Activated CD4-positive, alpha-beta T cell treated with anti-CD3 and anti-CD28 coated beads, Interleukin-2, amount 50 U/mL, for 48 hours (primary cell): Measurements from ENCODE around the gene CRYAA.

Source experiments
- DNase-seq, 2 experiments: peaks; one replicate each; pipeline ENCODE4 v3.0.0-alpha.2; 2020

CRYAA gene

DNA sequence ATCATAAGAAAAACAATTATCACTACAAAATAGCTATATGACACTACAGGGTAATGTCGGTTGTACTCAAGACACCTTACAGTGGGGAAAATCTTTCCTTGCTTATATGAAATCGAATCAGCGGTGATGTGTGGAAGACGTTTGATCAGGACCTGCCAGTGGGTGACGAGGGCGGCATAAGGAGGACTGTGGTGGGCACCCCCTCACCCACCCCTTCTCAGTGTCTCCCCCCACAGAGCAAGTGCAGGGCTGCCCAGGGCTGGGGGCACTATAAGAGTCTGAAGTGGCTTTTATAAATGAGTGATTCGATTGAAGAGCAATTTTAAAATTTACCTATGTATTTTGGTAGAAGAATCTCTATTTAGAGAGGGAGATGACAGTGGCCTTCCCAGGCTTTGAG lies 35.8 kb downstream of the CRYAA start:
- DNase-seq, result no peak

DNA sequence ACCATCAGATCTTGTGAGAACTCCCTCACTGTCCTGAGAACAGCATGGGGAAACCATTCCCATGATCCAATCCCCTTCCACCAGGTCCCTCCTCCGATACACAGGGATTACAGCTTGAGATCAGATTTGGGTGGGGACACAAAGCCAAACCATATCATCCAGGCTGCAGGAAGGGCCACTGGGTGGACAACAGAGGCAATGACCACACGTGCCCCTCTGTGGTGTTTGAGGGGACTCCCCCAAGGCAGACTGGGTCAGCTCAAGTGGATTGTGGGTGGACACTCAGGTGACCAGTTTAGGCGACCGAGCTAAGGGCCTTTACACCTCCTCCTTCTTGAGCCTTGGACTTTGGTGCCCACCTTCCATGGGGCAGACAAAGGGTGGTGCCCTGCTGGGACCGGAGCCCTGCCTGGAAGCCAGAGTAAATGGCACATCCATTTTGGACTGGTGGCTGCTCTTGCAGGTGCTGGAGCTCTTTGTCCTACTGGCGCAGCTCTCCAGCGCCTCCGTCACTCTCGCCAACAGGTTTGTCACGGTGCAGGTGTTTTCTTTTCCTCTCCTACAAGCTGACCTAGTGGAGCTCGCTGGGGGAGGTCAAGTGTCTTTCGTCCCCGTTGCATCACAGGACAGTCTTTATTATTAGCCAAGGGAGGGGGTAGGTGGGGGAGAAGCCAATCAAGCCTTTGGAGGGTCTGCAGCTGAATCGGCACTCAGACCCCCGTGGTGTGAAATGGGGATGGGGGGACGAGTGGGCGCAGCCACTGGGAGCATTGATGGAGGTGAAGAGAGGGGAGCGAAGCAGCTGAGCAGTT lies 37.6 kb downstream of the CRYAA start:
- no peak for DNase-seq

DNA sequence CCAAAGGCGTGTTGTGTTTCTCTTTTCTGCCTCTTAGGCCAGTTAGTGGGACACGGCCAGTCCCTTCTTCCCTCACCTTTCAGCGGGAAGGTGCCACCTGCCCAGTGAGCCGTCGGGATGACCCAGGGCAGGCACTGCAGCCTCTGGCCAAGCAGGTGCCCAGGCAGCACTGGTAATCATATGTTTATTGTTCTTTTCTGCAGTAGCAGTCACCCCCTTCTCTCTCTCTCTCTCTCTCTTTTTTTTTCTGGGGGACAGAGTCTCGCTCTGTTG lies 38.2 kb downstream of the CRYAA start:
- DNase-seq, result no peak

DNA sequence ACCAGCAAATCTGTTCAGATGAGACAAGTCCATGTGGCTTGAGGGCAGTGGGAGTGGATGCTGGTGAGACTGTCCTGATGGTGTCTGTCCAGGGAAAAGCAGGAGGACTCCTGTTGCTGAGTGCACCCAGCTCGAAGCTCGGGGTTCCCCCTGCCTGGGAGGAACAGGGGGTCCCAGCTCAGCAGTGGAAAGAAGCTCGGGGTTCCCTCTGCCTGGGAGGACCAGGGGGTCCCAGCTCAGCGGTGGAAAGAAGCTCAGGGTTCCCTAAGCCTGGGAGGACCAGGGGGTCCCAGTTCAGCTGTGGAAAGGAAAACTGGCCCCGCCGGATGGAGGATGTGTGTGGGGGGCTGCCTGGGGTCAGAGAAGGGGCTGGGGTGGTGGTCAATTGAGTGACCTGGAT lies 39.1 kb downstream of the CRYAA start:
- DNase-seq, result no peak

DNA sequence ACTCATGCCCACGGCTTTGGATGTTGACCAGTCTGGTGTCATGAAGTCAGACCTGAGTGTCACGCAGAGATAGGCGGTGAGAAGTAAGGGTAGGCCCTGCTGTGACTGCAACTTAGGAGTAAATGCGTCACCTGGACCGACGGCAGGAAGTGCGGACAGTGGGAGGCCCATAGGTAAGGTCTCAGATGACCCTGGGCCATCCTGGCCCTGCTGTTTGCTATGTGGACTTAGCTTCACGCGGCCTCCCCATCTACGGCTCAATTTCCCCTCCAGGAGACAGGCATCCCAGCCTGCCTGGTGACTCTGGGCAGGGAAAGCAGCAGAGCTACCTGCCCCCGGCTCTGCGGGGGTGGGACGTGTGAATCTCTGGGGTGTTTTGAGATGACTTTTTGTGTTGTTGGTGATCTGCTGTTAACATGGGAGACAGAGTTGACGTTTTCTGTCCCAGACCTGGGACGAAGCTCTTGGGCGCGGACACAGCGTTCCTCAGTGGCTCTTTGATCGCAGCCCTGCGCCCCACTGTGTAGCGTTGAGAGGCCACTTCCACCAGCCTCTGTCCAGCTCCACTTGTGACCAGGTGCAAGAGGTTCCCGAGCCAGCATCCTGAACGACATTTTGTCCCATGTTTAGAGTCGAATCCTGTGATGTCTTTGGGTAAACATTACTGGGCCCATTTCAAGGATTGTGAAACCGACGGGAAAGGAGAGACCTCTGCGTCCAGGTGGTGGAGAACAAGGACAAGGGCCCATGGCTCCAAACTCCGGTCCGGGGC lies 39.9 kb downstream of the CRYAA start:
- no peak for DNase-seq

DNA sequence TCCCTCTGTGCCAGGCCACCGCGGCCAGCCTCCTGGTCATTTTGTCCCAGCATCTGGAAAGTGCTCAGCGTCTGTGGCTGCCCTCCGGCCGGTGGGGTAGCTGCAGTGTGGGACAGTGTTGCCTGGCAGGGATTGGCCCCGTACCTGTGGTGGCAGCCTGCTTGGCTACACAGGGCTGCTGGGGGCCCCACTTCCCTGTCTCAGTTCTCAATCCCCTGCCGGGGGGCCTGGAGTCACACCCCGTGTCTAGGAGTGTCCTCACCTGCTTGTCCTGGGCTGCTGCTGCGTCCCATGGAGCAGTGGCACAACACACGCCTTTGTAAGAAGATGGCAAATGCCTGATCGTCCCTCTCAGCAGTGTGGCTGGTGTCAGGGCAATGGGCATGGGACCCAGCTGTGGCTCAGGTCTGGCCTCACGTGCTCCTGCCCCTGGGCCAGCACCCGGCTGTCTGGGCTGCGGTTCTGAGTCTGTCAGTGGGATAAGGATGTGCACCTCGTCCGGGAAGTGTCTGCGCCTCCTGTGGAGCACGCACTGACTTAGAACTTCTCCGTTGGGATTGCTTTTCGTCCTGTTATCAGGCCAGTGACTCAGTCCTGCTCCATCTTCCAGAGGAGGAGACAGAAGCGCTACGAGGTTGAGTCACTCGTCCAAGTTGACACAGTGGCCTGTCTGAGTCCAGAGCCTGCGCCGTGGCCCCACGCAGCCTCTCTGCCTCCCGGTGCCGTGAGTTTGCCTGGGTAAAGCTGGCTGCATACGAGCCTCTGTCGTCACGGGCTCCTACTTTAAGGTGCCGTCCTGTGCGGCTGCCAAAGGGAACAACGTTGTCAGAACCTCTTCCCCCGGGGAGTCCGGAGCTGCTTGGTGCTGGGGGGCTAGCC lies 41.0 kb downstream of the CRYAA start:
- no peak for DNase-seq

DNA sequence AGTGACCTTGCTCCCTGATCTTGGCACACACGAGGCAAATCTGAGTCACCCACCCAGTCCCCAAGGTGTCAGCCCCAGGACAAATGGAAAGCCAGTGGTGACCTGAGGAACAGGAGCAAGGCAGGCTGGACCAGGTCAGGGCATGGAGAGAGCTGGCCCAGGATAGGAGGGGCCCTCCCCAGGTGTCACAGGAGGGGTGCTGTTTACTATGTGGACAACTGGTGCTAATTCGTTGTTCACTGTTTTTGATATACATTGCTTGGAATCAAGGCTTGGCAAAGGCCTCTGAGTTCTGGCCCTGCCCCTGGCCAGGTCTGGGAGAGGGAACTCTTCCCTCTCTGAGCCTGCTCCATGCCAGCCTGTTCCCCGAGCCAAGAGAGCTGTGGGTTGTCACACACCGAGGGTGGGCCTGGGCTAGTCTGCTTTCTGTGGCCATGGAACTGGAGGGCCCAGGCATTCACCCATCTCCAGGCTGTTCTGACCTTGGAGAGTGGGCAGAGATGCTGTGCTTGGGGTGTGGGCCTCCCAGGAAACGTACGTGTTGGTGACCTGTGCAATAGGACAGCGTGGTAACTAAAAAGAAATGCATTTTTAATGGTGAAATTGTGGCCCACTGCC lies 41.8 kb downstream of the CRYAA start:
- DNase-seq, result no peak

DNA sequence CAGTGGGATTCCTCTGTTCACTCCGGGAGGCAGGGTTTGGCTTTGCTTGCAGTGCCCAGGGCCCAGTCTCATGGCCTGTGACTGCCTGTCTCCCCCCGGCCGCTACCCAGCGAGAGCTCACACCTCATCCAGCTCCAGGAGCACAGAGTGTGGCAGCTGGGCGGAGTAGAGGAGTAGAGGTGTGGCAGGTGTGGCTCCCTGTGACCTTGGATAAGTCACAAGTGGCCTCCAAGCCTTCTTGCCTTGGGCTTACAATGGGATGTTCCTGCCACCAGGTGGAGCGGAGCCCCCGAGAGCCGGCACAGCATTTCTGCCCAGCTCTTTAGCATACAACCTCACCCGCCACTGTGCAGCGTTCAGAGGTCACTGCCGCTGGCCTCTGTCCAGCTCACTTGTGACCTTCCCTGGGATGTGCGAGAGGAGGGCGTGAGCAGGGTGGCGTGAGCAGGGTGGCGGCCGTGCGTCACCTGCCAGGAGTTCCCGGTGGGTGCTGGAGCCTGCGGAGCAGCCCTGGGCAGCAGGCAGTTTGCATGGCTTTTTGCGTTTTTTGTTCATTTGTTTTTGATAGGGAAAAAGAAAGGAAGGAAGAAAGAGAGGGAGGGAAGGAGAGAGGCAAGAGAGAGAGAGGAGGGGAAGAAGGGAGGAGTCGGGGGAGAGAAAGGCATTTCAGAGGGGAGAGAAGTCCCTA lies 42.4 kb downstream of the CRYAA start:
- no peak for DNase-seq

DNA sequence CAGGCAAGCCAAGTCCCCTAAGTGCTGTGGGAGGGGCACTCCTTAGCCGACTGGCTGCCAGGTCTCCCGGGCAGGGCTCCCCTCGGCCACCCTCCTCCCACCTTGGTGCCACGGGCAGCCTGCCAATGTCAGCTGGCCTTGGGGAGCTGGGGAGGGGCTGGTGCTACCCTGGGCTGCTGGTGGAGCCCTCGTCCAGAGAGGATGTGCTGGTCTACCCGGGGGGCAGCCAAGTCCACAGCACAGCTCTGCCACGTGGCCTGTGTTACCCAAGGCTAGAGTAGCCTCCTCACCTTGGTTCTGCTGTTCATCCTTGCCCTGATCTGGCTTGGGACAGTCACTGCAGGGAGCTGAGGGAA lies 42.9 kb downstream of the CRYAA start:
- no peak for DNase-seq
